Liver (tissue), 9 donors: ENCODE measurements around the gene PHTF1. TPM values are rescaled to one million over a fixed set of nuclear protein-coding genes. Genes with fewer than 3 reads are reported as not detected.

Experiments used
- DNase-seq: peaks from one replicate; pipeline ENCODE4 v3.0.0-alpha.2; 2017; ENCODE audit warnings: low spot score
- H3K27ac ChIP-seq, 2 donors: one replicate each; pipeline ENCODE4 v1.7.0; 2013; ENCODE audit warnings: inconsistent platforms in 2 of 2, low read length in 2 of 2, control low read depth in 1 of 2, low read depth in 1 of 2, mild to moderate bottlenecking in 1 of 2
- H3K27me3 ChIP-seq, 4 donors: one replicate each; pipeline versions ENCODE4 v1.6.1 to v1.7.0; 2013; ENCODE audit warnings: low read length in 3 of 4, inconsistent platforms in 1 of 4, mild to moderate bottlenecking in 1 of 4, moderate library complexity in 1 of 4; ENCODE audit not compliant: control insufficient read depth in 4 of 4, insufficient read depth in 4 of 4
- H3K36me3 ChIP-seq, 4 donors: one replicate each; pipeline versions ENCODE4 v1.6.1 to v1.7.0; 2013; ENCODE audit warnings: low read length in 3 of 4, mild to moderate bottlenecking in 3 of 4, low read depth in 1 of 4, moderate library complexity in 1 of 4; ENCODE audit not compliant: control insufficient read depth in 4 of 4, insufficient read depth in 3 of 4
- H3K4me1 ChIP-seq, 4 donors: one replicate each; pipeline versions ENCODE4 v1.6.1 to v1.7.0; 2013; ENCODE audit warnings: low read length in 3 of 4, mild to moderate bottlenecking in 3 of 4, moderate library complexity in 1 of 4; ENCODE audit not compliant: control insufficient read depth in 4 of 4, insufficient read depth in 4 of 4
- H3K4me3 ChIP-seq, 3 donors: one replicate each; pipeline versions ENCODE4 v1.6.1 to v1.7.0; 2013; ENCODE audit warnings: low read length in 3 of 3, control low read depth in 1 of 3, low read depth in 1 of 3, mild to moderate bottlenecking in 1 of 3
- H3K9ac ChIP-seq, 2 donors: one replicate each; pipeline ENCODE4 v1.7.0; 2013; ENCODE audit warnings: low read length in 2 of 2, mild to moderate bottlenecking in 2 of 2, moderate library complexity in 2 of 2, control low read depth in 1 of 2, low read depth in 1 of 2
- H3K9me3 ChIP-seq, 4 donors: one replicate each; pipeline versions ENCODE4 v1.6.1 to v1.7.0; 2013; ENCODE audit warnings: low read length in 3 of 4; ENCODE audit not compliant: control insufficient read depth in 4 of 4
- ATF3 ChIP-seq: IDR thresholded peaks from 2 replicates; pipeline ENCODE4 v1.6.1; 2016; ENCODE audit warnings: antibody characterized with exemption
- CTCF ChIP-seq: fragments of 150-350 bp; IDR thresholded peaks from 2 replicates; pipeline ENCODE4 v1.5.1; 2017; ENCODE audit warnings: improper control_type of control experiment, low read depth, low read length; ENCODE audit not compliant: missing input control
- EGR1 ChIP-seq, 2 donors: IDR thresholded peaks; 2 replicates each; pipeline ENCODE4 v1.6.1; 2016 to 2018; ENCODE audit warnings: antibody characterized with exemption in 2 of 2, low read depth in 2 of 2
- FOXA1 ChIP-seq: IDR thresholded peaks from 2 replicates; pipeline ENCODE4 v1.6.1; 2016; ENCODE audit warnings: antibody characterized with exemption
- FOXA2 ChIP-seq: IDR thresholded peaks from 2 replicates; pipeline ENCODE4 v1.6.1; 2016; ENCODE audit warnings: antibody characterized with exemption
- HNF4A ChIP-seq, 2 donors: conservative IDR thresholded peaks; 2 replicates each; pipeline ENCODE4 v1.6.1; 2016; ENCODE audit warnings: antibody characterized with exemption in 2 of 2, mild to moderate bottlenecking in 2 of 2
- HNF4G ChIP-seq: IDR thresholded peaks from 2 replicates; pipeline ENCODE4 v1.6.1; 2016; ENCODE audit warnings: antibody characterized with exemption
- JUND ChIP-seq, 2 donors: IDR thresholded peaks; 2 replicates each; pipeline ENCODE4 v1.6.1; 2016; ENCODE audit warnings: antibody characterized with exemption in 2 of 2
- MAX ChIP-seq: IDR thresholded peaks from 2 replicates; pipeline ENCODE4 v1.6.1; 2016; ENCODE audit warnings: antibody characterized with exemption
- NR2F2 ChIP-seq: IDR thresholded peaks from 2 replicates; pipeline ENCODE4 v1.6.1; 2016; ENCODE audit warnings: antibody characterized with exemption
- RAD21 ChIP-seq, 2 donors: IDR thresholded peaks; 2 replicates each; pipeline ENCODE4 v1.6.1; 2016; ENCODE audit warnings: antibody characterized with exemption in 2 of 2, mild to moderate bottlenecking in 2 of 2
- RXRA ChIP-seq, 2 donors: IDR thresholded peaks; 2 replicates each; pipeline ENCODE4 v1.6.1; 2017 to 2018; ENCODE audit warnings: antibody characterized with exemption in 2 of 2, mild to moderate bottlenecking in 1 of 2
- SP1 ChIP-seq: IDR thresholded peaks from 2 replicates; pipeline ENCODE4 v1.6.1; 2018; ENCODE audit warnings: antibody characterized with exemption, mild to moderate bottlenecking
- TAF1 ChIP-seq: conservative IDR thresholded peaks from 2 replicates; pipeline ENCODE4 v1.6.1; 2016; ENCODE audit warnings: antibody characterized with exemption, mild to moderate bottlenecking
- YY1 ChIP-seq: IDR thresholded peaks from 2 replicates; pipeline ENCODE4 v1.6.1; 2016; ENCODE audit warnings: antibody characterized with exemption, mild to moderate bottlenecking
- ZBTB33 ChIP-seq: IDR thresholded peaks from 2 replicates; pipeline ENCODE4 v1.6.1; 2016; ENCODE audit warnings: antibody characterized with exemption
- WGBS: extraction: QIAGEN DNeasy Blood & Tissue Kit; methylation state at CpG from one replicate; pipeline ENCODE4 v1.1.7; 2013; 5-methylcytosine and 5-hydroxymethylcytosine counted together
- polyA plus RNA-seq, 2 donors: library from polyadenylated mRNA; stranded (reverse) in 1 of 2; unstranded in 1 of 2; fragments of 200-250 nt in 1 of 2; fragments of >200 nt in 1 of 2; fragmentation: Nextera tagmentation in 1 of 2; extraction: Ambion mirVana in 1 of 2; gene quantifications; one replicate each; pipeline versions ENCODE4 v1.2.1 to v1.2.3, GENCODE V29; 2013 to 2015
- total RNA-seq, 2 donors: library from RNA; depleted of rRNA; stranded (reverse); fragments of >200 nt; gene quantifications; one replicate each; pipeline ENCODE4 v1.2.3, GENCODE V29; 2014
- donor health status: healthy.
- donor health status: healthy.
- donor health status: healthy.
- donor health status: healthy.
- donor health status: healthy.

The PHTF1 gene
- total and polyA plus RNA-seq, 4 donors = 3.2 to 14.0 (median 7.3) TPM

- TF ChIP-seq CTCF (no peak), SP1 (no peak)
Measured at GRCh38 chr1:113769601-113769970, 10.3 kb upstream of the PHTF1 start (continued).

- Histone ChIP-seq H3K27ac (no peak overlapping the region), H3K9ac (no peak overlapping the region), H3K4me1 (peaks cover 0 to 1% (median 0%) of the 10 kb centered on the region in 4 donors), H3K27me3 (no peaks in the 10 kb centered on the region), H3K36me3 (peaks cover 0 to 22% (median 19%) of the 10 kb centered on the region in 4 donors), H3K9me3 (no peaks in the 10 kb centered on the region), H3K4me3 (no peak overlapping the region)
- no peak for TF ChIP-seq JUND (IDR thresholded peaks at IDR 0.05)
- TF ChIP-seq NR2F2 = no peak
- no peak for TF ChIP-seq ATF3
- no peak for TF ChIP-seq RAD21 (IDR thresholded peaks at IDR 0.05)
- no peak for DNase-seq
- WGBS = 99% methylated on average over 1 of the region's 1 CpG
Measured at GRCh38 chr1:113768916-113769600, 9.8 kb upstream of the PHTF1 start.

GRCh38 chr1:113765306-113766230 lies 6.3 kb upstream of the PHTF1 start:
- Histone ChIP-seq H3K9ac (no peak overlapping the region), H3K4me1 (peaks cover 0 to 1% (median 0%) of the 10 kb centered on the region in 4 donors), H3K9me3 (no peaks in the 10 kb centered on the region), H3K4me3 (no peak overlapping the region), H3K27me3 (no peaks in the 10 kb centered on the region), H3K36me3 (peaks cover 0 to 22% (median 18%) of the 10 kb centered on the region in 4 donors), H3K27ac (no peak overlapping the region)
- no peak for TF ChIP-seq CTCF
- no peak for TF ChIP-seq ZBTB33
- no peak for TF ChIP-seq FOXA2
- no peak for TF ChIP-seq ATF3
- no peak for TF ChIP-seq HNF4A (conservative IDR thresholded peaks at IDR 0.05)
- TF ChIP-seq TAF1 = no peak
- no peak for TF ChIP-seq EGR1 (IDR thresholded peaks at IDR 0.05; ENCODE audit: low read depth in 2 of 2)
- TF ChIP-seq MAX = no peak
- TF ChIP-seq SP1 = no peak
- TF ChIP-seq HNF4G = no peak
- no peak for TF ChIP-seq RXRA (IDR thresholded peaks at IDR 0.05)
- no peak for TF ChIP-seq YY1
- TF ChIP-seq NR2F2 = no peak
- TF ChIP-seq FOXA1 = no peak
- WGBS = 95% methylated on average over 2 of the region's 2 CpGs
- DNase-seq = no peak
